ENCODE data around the gene PTPRN2. TPM values are rescaled to one million over a fixed set of nuclear protein-coding genes. Genes with fewer than 3 reads are reported as not detected.

Gene PTPRN2
- total RNA-seq, 2 experiments from 2014 or later, result 0.70 TPM; not detected in 1

DNA sequence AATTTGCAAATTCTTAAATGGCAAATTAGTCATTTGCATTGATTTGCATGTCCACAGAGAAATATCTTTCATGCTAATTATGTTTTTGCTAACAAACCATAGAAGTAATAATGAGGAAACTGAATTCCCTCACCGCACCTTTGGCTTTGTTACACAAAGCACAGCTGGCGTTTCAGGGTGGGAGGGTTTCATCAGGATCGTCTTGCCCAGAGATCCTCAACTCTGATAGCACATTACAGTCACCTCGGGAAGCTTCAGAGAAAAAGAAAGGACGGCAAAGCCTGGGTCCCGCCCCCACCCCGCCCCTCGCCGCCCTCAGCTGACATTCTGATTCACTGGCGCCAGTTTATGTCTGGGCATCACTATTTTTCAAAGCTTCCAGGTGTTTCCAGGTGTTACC lies 119.4 kb downstream of the PTPRN2 start:
- Histone ChIP-seq H2AFZ (ENCODE audit: low read length) (no peak overlapping the region), H3K9me3 (ENCODE audit: low read length) (no peaks in the 10 kb centered on the region), H3K79me2 (ENCODE audit: insufficient read depth, low read depth, low read length) (no peaks in the 10 kb centered on the region), H3K4me1 (ENCODE audit: insufficient read depth, low read length, poor library complexity, severe bottlenecking) (no peaks in the 10 kb centered on the region), H3K4me3 (ENCODE audit: low read depth, low read length, poor library complexity, severe bottlenecking) (no peak overlapping the region), H3K27ac (ENCODE audit: low read depth, low read length, poor library complexity, severe bottlenecking) (no peak overlapping the region), H4K20me1 (ENCODE audit: insufficient read depth, low read length) (no peaks in the 10 kb centered on the region), H3K4me2 (ENCODE audit: low read length) (no peak overlapping the region), H3K36me3 (ENCODE audit: insufficient read depth, low read length) (no peaks in the 10 kb centered on the region), H3K9me2 (ENCODE audit: insufficient read depth, low read length) (no peaks in the 10 kb centered on the region)
- no TSS peak for BruUV-seq (replicated peaks)
- no peak for TF ChIP-seq EZH2phosphoT487 (IDR thresholded peaks at IDR 0.05; ENCODE audit: borderline replicate concordance, low read depth, low read length)
- TF ChIP-seq, protein P1, sequence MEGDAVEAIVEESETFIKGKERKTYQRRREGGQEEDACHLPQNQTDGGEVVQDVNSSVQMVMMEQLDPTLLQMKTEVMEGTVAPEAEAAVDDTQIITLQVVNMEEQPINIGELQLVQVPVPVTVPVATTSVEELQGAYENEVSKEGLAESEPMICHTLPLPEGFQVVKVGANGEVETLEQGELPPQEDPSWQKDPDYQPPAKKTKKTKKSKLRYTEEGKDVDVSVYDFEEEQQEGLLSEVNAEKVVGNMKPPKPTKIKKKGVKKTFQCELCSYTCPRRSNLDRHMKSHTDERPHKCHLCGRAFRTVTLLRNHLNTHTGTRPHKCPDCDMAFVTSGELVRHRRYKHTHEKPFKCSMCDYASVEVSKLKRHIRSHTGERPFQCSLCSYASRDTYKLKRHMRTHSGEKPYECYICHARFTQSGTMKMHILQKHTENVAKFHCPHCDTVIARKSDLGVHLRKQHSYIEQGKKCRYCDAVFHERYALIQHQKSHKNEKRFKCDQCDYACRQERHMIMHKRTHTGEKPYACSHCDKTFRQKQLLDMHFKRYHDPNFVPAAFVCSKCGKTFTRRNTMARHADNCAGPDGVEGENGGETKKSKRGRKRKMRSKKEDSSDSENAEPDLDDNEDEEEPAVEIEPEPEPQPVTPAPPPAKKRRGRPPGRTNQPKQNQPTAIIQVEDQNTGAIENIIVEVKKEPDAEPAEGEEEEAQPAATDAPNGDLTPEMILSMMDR (conservative IDR thresholded peaks at IDR 0.05; ENCODE audit: low read length), result no peak
- intact Hi-C loops (cut with micrococcal nuclease; ENCODE audit: unreplicated experiment), result no loop called here
- no peak for DNase-seq (ENCODE audit: low spot score)
- ChIA-PET POLR2A (no interaction called here), CTCF (ENCODE audit: unreplicated experiment) (no interaction called here)

DNA sequence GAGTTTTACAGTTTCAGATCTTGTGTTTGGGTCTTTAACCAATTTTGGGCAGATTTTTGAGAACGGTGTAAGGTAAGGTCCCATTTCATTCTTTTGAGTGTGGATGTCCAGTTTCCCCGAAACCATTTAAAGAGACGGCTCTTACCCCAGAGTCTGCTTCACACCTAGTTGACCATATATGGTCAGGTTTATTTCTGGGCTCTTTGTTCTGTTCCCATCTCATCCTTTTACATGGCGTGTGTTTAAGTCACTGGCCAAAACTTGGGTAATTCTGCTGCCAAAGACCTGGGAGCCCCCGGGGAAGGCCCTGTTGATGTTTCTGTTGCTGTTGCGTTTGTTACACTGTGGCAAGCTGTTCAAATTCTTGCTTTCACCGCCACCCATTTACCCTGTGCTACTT lies 120.1 kb downstream of the PTPRN2 start:
- intact Hi-C loops (cut with micrococcal nuclease; ENCODE audit: unreplicated experiment), result no loop called here
- POLR2A ChIA-PET, result no interaction called here

DNA sequence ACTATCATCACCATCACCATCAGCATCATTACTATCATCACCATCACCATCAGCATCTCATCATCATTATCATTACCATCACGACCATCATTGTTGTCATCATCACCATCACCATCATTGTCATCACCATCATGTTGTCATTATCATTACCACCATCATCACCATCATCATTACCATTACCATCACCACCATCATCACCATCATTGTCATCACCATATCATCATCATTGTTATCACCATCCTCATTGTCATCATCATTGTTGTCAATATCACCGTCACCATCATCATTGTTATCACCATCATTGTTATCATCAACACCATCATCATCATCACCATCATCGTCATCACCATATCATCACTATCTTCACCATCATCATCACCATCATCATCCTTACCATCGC lies 124.3 kb downstream of the PTPRN2 start:
- BruUV-seq (replicated peaks), result no TSS peak
- no peak for DNase-seq (ENCODE audit: low spot score)
- H3K36me3 ChIP-seq (ENCODE audit: insufficient read depth, low read length), result no peaks in the 10 kb centered on the region
- H3K4me3 ChIP-seq (ENCODE audit: low read depth, low read length, poor library complexity, severe bottlenecking), result no peak overlapping the region
- no peaks in the 10 kb centered on the region for H3K79me2 ChIP-seq (ENCODE audit: insufficient read depth, low read depth, low read length)
- TF ChIP-seq, protein P1 (conservative IDR thresholded peaks at IDR 0.05; ENCODE audit: low read length), result no peak
- H4K20me1 ChIP-seq (ENCODE audit: insufficient read depth, low read length), result no peaks in the 10 kb centered on the region
- no peaks in the 10 kb centered on the region for H3K9me2 ChIP-seq (ENCODE audit: insufficient read depth, low read length)
- no peaks in the 10 kb centered on the region for H3K9me3 ChIP-seq (ENCODE audit: low read length)
- H3K4me1 ChIP-seq (ENCODE audit: insufficient read depth, low read length, poor library complexity, severe bottlenecking), result no peaks in the 10 kb centered on the region
- CTCF ChIA-PET (ENCODE audit: unreplicated experiment), result no interaction called here
- H3K4me2 ChIP-seq (ENCODE audit: low read length), result no peak overlapping the region
- H2AFZ ChIP-seq (ENCODE audit: low read length), result no peak overlapping the region
- H3K27ac ChIP-seq (ENCODE audit: low read depth, low read length, poor library complexity, severe bottlenecking), result no peak overlapping the region
- POLR2A ChIA-PET, result no interaction called here
- intact Hi-C loops (cut with micrococcal nuclease; ENCODE audit: unreplicated experiment), result no loop called here

More for the DNA sequence above, 120.1 kb downstream of the PTPRN2 start:
- Histone ChIP-seq H3K4me2 (ENCODE audit: low read length) (no peak overlapping the region), H3K9me3 (ENCODE audit: low read length) (no peaks in the 10 kb centered on the region), H3K9me2 (ENCODE audit: insufficient read depth, low read length) (no peaks in the 10 kb centered on the region), H2AFZ (ENCODE audit: low read length) (no peak overlapping the region), H3K4me1 (ENCODE audit: insufficient read depth, low read length, poor library complexity, severe bottlenecking) (no peaks in the 10 kb centered on the region), H3K27ac (ENCODE audit: low read depth, low read length, poor library complexity, severe bottlenecking) (no peak overlapping the region), H3K79me2 (ENCODE audit: insufficient read depth, low read depth, low read length) (no peaks in the 10 kb centered on the region), H3K36me3 (ENCODE audit: insufficient read depth, low read length) (no peaks in the 10 kb centered on the region), H3K4me3 (ENCODE audit: low read depth, low read length, poor library complexity, severe bottlenecking) (no peak overlapping the region), H4K20me1 (ENCODE audit: insufficient read depth, low read length) (no peaks in the 10 kb centered on the region)
- CTCF ChIA-PET (ENCODE audit: unreplicated experiment), result no interaction called here
- no TSS peak for BruUV-seq (replicated peaks)
- no peak for DNase-seq (ENCODE audit: low spot score)
- TF ChIP-seq, protein P1 (conservative IDR thresholded peaks at IDR 0.05; ENCODE audit: low read length), result no peak
- no peak for TF ChIP-seq EZH2phosphoT487 (IDR thresholded peaks at IDR 0.05; ENCODE audit: borderline replicate concordance, low read depth, low read length)

Data from OCI-LY7 (cell line).